GM21360 (cell line): ENCODE data around the gene DCD.
"Not testable (repeated sequence)": the region's sequence is repeated elsewhere in the genome, so short reads cannot be mapped to it uniquely, and the experiment has no call there.

Experiments
- ATAC-seq: cut with Tn5 transposase; IDR thresholded peaks from one replicate; pipeline ENCODE4 v1.9.1; 2021; ENCODE audit warnings: mild to moderate bottlenecking, moderate library complexity; ENCODE audit not compliant: unreplicated experiment

DCD gene

DNA sequence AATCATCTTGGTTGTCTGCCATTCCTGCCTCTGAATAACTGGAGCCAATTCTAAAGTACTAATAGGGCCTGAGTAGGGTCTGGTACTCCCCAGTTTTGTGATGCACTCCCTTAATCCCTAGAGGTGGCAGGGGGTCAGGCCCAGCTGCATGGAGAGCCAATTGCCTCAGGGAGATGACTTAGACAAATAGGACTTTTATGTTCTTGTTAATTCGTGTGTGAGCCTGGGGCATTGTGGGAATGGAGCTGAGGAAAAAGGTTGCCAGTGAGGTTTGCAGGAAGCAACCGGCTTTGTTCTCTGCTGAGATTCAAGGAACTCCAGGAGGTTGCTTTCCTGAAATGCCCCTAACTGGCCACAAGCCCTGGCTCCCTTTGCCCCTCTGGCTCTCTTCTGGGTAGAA lies 6.8 kb upstream of the DCD start:
- ATAC-seq = no peak

DNA sequence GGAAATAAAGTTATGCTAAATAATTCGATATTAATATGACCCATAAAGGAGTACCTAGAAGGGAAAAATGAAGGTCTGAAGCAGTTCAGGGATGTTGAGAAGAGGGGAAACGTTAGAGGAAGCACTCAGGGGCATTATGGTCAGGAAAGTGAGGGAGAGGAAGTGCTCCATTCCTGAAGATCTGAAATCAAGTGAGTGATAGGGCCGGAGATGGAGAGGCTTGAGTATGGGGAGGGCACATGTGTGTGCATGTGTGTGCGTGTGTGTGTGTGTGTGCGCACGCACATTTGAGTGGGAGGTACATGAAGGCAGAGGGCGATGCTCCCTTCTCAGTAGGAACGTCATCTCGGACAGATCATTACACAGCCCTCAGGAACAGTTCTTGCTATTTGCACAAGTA lies 4.9 kb upstream of the DCD start:
- no peak for ATAC-seq

DNA sequence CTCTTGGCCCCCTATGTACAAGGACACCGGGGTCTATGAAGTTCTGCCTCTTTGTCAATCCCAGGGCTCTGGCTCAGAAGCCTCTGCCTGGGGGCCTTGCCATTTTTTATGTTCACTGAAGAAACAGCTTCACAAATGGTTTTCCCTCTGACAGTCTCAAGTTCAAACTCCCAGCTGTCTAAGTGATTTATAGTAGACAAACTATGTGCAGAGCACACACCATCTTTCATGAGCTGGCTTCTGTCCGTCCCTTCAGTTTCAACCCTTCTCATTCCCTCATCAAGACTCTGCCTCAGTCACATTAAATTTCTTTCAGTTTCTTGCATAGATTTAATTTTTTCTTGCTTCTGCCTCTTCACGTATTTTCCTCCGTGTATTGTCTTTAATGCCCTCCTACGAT lies 2.7 kb upstream of the DCD start:
- no peak for ATAC-seq

DNA sequence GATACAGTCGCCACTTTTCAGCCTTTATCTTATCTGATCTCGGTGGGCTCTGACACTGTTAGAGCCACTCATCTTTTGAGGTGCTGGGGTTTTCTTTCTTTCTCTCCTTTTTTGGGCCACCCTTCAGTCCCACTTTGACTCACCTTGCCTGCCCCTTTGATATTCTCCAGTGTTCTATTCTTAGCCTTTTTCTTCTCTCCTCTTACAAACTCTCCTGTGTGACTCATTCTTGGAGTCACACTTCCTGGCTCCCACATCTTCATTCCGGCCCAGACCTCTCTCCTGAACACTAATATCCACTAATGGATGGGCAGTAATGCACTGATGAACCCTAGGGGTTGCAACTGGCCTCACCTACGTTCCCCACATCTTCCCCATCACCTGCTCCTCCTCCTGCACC lies 2.2 kb upstream of the DCD start:
- ATAC-seq = no peak

DNA sequence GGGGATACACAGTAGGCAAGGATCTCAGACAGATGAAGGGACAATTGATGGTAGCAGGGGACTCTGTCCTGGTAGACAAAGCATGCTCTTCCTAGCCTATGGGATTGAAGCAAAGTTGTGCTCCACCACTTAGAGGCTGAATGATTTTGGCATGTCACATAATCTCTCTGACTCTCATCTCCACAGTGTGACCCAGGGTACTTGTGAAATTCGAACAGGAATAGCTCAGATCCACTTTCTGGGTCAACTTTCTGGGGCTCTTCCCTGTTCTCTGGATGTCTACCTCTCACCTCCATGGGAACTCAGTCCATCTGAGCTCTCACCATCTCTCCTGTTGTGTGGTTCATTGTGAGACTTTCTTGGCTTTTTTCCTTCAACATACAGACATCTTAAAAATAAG lies 1.7 kb upstream of the DCD start:
- no peak for ATAC-seq

DNA sequence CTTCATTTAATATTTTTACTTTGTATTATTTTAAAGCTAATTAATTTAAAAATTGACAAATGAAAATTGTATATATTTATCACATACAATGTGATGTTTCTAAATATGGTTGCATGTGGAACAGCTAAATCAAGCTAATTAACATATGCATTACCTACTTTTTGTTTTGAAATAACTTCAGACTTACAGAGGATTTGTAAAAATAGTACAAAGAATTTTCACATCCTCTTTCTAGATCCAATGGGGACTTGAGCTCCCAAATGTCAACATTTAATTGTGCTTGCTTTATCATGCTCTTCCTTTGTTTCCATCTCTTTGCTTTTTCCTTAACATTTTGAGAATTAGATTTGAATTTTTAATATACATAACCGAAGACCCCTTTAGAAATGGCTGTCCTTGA lies 6.6 kb downstream of the DCD start:
- no peak for ATAC-seq

DNA sequence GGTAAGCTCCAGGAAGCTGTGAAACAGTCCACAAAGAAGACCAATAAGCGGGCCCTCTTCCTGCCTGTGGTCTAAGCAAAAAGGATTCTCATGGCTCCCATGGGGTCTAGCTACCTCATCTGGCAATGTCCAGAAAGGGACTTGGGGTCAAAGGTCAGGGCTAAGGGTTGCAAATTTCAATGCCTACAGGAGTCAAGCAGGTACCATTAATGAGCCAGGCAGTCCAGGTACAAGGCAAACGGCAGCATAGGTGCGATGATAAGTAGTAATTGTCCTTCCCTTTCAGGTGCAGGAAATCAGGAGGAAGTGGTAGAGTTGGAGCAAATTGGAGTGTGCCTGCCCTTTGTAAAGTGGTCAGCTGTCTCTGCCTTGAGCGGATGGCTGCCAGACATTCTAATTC lies 7.1 kb downstream of the DCD start:
- ATAC-seq = no peak

DNA sequence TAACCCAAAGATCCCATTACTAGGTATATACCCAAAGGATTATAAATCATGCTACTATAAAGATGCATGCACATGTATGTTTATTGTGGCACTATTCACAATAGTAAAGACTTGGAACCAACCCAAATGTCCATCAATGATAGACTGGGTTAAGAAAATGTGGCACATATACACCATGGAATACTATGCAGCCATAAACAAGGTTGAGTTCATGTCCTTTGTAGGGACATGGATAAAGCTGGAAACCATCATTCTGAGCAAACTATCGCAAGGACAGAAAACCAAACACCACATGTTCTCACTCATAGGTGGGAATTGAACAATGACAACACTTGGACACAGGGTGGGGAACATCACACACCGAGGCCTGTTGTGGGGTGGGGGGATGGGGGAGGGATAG lies 9.1 kb downstream of the DCD start:
- not testable (repeated sequence) for ATAC-seq

DNA sequence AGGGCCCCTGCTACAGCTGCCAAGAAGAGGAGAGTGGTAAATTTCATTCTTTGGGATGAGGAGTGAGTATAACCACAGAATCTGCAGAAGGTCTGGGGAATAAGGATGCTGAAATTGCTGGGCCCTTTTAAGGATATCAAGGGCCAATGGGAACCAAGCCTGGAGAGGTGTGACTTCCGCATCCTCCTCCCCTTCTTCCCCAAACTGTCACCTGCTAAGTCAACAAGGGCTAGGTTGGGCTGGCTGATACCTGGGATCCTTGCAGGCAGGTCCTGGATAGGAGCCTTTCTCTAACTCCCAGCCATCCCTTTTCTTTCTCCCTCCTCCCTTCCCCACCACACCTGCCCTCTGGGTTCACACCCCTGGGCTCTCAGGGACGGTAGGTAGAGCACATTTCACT lies 13.4 kb downstream of the DCD start, which contains the start of gene LACRT:
LACRT (minus strand) TSS at position 101 of the 400 bp plus-strand sequence; CDS start at position 47, 54 bp downstream.
- ATAC-seq = no peak

DNA sequence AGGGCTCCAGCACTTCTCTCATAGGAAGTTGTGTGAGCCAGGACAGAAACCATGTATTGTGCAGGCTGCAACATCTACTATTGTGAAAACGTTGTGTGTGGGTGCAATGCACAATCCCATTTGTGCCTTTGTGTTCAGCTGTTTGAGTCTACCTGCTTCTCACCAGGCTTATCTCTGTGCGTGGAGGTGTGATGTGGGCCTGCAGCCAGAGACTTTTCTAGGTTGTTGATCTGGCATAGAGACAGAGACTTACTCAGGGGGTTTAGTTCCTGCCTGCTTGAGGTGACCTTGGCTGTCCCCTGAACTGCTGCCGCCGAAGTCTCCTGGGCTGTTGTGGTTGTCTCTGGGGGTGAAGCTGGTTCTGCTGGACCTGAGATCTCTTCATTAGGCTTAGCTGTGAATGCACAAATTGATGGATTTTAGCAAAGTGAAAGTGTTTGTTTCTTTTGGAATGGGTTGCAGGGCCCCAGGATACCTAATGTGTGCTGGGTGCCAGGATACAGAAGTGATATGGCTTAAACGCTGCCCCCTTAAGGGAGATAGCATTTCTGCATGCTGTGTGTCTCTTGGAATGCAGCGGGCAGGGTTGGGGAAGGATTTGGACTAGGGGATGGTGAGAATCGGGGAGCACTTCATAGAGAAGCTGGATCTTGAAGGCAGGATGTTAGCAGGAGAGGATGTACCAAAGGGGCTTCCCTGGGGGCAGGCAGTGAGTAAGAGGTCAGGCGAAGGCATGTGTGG lies 16.0 kb downstream of the DCD start:
- ATAC-seq = no peak

DNA sequence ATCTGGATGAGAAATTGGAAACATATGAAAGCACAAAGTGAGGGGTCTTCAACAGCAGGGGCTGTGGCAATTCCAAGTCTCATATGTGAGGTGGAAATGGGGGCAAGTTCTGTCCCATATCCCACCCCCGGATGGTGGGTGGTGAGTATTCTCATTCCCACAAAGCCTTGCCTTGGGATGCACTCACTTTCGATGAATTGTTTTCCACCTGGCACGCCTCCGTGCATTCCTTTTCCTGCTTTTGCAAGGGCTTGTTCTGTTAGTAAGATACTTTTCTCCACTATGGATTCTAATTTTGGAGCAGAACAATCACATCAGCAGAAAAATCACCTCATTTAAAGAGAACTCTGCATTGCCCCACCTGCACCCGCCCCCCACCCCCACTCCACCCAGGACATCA lies 16.6 kb downstream of the DCD start:
- no peak for ATAC-seq

DNA sequence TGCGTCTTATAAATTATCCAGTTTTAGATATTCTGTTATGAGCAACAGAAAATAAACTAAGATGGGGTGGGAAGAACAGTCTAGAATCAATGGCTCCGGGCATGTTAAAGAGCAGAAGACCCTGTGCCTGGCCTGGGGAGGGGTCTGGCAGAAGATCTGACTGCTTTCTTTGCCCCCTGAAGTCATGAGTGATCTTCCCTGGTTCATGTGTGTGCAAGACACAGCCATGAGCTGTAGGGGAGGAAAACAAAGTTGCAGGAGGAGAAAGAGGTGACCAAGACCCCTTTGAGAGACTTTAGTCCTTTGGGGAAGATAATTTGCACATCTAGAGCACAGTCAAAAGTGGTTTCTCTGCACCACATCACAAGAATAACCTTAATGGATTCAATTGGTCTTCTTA lies 18.2 kb downstream of the DCD start:
- no peak for ATAC-seq

DNA sequence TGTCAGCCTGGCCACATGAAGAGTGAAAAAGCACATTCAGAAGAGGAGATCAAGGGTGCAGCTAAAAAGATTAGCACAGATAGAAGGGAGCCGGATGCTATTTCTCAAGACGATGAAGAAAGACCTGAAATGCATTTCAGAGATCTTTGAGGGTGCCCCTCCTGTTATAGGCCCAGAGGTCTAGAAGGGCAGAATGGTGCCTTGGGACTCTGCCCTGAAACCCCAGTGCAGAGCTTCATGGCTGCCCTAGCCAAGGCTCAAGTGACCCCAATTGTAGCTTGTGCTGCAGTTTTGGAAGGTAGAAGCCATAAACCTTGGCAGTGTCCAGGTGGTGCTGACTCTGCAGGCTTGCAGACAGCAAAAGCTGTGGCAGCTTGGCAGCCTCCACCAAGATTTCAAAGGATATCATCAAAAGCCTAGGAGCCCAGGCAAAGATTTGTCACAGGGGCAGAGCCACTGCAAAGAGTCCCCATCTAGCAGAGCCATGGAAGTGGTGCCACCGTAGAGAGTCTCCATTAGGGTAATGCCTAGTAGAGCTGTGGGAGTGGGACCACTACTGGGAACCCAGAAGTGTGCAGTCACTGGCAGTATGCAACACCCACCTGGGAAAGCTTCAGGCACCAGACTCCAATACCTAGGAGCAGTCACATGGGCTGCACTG lies 19.8 kb downstream of the DCD start:
- ATAC-seq = no peak

DNA sequence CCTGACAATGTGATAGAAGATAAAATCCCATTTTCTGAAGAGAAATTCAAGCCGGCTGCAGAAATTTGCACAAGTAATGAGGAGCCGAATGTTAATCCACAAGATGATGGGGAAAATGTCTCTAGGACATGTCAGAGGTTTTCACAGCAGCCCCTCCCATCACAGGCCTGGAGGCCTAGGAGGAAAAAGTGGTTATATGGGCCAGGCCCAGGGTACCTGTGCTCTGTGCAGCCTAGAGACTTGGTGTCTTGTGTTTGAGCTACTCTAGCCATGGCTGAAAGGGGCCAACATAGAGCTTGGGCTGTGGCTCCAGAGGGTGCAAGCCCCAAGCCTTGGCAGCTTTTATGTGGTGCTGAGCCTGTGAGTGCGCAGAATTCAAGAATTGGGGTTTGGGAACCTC lies 20.9 kb downstream of the DCD start:
- ATAC-seq = no peak

DNA sequence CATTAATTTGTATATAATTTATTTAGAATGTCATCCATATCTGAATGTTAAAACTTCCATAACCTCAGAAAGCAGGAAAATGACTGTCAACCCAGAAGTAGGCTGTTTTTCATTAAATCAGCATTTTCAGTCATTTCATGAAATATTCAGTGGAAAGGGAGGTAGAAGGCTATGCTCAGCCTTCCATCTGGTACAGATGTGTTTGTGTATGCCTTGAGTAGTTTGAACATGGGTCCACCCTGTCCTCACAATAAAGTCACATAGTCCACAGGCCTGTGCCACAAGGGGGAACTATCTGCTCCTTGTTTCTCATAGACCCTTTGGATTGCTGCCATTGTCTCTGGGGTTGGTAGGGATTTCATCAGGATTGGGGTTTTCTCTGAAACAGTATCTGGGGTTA lies 22.6 kb downstream of the DCD start:
- ATAC-seq = no peak

DNA sequence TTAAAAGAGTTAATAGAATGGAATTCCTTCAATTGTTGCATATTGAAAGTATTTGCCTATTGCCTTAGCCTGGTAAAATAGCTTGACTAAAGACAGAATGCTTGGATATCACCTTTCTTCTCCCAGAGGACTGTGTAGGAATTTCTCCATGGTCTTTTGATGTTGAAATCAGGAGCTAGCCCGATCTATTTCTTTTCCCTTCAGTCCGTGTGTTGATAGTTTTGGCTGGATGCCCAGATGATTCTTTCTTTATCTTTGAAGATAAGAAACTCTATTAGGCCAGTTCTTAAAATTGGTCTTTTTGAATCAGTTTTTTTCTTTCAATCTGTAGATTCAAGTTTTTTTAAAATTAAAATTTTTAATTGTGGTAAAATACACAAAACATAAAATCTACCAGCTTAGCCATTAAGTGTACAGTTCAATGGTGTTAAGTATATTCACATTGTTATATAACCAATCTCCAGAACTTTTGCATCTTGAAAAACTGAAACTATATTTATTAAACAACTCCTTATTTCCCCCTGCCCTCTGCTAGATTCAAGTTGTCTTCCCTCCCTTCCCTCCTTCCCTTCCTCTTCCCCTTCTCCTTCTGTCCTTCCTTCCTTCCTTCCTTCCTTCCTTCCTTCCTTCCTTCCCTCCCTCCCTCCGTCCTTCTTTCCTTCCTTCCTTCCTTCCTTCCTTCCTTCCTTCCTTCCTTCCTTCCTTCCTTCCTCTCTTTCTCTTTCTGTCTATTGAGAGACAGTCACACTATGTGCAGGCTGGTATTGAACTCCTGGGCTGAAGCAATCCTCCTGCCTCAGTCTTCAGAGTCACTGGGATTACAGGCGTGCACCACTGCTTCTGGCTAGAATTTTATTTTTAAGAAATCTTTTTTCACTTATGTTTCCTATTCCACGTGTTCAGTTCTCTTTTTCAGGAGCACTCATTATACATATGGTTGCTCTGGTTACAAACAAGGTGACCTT lies 23.6 kb downstream of the DCD start:
- no peak for ATAC-seq

DNA sequence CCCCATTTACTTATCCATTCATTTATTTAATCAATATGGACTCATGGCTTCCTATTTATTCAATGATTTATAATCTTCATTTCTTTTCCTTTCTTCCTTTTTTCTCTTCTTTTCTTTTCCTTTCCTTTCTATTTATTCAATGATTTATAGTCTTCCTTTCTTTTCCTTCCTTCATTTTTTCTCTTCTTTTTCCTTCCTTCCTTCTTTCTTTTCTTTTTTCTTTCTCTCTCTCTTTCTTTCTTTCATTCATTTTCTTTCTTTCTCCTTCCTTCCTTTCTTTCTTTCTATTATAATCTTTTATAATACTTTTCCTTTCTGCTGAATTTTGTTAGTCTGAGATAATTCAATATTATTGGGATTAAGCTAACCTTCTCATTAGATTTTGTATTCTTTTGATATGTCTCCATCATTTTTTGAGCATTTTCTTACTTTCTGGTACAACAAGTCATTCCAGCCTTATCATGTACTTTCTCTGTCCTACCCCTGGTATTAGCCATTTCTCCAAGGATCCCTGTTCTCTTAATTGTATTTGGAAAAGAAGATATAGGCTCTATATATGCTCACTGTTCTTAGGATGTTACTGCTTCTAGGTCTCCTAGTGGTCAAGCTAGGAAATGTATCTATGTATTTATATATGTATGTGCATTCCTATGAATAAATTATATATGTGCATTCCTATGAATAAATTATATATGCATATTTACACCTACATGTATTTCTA lies 25.5 kb downstream of the DCD start:
- no peak for ATAC-seq

DNA sequence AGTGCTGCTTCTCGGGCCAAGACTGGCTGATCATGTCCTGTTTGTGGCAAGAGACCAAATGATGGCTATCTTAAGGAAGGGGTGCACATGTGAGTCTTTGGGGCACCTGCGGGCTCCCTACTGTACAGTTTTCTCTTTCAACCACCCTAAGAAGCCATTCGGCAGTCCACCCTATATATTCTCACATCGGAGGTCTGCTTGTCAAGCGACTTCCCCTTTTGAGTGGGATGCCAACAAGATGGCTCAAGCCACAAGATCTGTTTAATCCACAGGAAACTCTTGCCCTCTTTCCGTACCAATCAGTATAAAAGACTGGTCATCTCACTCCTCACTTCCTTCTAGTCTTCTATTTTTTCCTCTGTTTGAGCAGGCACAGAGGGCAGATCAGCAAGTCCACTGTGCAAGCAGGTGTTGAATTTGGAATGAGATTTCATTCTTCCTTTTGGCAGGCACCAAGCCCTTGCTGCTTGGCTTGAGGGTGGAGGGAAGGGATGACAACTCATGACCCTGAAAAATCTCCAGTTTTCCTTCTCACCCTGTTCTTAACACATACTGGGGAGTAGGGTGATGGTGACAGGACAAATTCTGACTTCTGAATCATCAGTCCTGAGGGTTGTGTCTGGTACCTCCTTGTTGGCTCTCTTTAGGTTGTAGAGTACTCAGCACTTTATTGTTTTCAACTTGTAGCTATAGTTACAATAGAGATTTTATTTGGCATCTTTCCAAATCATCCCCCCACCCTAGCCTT lies 31.1 kb downstream of the DCD start:
- no peak for ATAC-seq

DNA sequence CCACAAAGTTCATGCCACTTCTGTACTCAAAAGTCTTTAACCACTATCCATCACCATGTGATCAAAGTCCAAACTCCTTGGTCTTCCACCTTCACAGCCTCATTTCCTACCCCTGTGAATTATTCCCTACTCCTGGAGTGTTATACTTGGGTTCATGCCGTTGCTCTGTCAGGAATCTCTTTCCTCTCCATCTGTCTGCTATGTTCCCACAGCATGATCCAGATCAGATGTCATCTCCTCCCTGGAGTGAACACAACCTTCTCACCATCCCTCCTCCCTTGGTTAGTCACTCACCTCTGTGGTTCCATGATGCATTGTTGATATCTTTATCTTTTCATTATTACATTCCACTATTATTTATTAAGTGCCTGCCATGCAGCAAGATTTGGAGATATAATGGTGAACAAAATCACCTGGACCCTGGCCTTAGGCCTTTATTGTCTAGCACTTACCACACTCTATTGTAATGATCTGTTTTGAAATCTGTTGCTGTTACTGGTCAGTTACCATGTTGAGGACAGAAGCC lies 35.9 kb downstream of the DCD start:
- ATAC-seq = no peak

DNA sequence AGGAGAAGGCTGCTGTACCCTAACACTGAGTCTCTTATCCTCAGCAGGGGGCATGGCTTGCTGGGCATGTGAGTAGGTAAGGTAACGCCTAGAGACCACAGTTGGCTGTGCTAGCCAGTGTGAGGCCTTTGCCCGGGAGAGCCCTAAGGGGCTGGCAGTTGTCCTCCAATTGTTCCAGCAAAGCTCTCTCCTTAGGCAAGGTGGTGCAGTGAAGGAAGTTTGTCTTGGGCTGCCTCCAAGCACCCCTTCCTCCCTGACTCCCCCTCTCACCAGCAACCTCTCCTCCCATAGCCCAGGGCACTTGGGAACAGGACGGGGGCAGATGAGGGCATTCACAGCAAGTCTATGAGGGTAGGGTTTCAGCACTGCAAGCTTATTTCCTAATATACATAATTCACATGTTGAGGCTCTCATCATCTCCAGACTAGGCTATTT lies 36.4 kb downstream of the DCD start:
- ATAC-seq = no peak
